Neural crest cell (in vitro differentiated cells): ENCODE results near the gene PIAS1. TPM values are rescaled to one million over a fixed set of nuclear protein-coding genes. Genes with fewer than 3 reads are reported as not detected.

ENCODE experiments used
- DNase-seq: peaks from one replicate; pipeline ENCODE4 v3.0.0; 2021; ENCODE audit warnings: low read depth, mixed read lengths, low spot score
- H3K27ac Mint-ChIP-seq: one replicate; pipeline ENCODE4 v1.8.0; 2021; ENCODE audit warnings: mild to moderate bottlenecking, mixed read lengths; ENCODE audit not compliant: unreplicated experiment
- H3K27me3 Mint-ChIP-seq: 2 replicates; pipeline ENCODE4 v1.8.0; 2021; ENCODE audit warnings: low read depth, mild to moderate bottlenecking, mixed read lengths
- H3K36me3 Mint-ChIP-seq: 2 replicates; pipeline ENCODE4 v1.8.0; 2021; ENCODE audit warnings: low read depth, mild to moderate bottlenecking, mixed read lengths
- H3K4me1 Mint-ChIP-seq: 2 replicates; pipeline ENCODE4 v1.8.0; 2021; ENCODE audit warnings: mixed read lengths
- H3K4me3 Mint-ChIP-seq: one replicate; pipeline ENCODE4 v1.8.0; 2021; ENCODE audit warnings: mild to moderate bottlenecking, mixed read lengths
- H3K9me3 Mint-ChIP-seq: 2 replicates; pipeline ENCODE4 v1.8.0; 2021; ENCODE audit warnings: mixed read lengths
- total RNA-seq: library from RNA; stranded (reverse); gene quantifications from 2 replicates; pipeline ENCODE4 v1.2.1, GENCODE V29; 2021
- TF ChIP-seq, protein P1 (sequence below): fragments of 200-600 bp; sonication (generic); conservative IDR thresholded peaks from 2 replicates; pipeline ENCODE4 v1.5.0; 2021; ENCODE audit warnings: antibody characterized with exemption, mild to moderate bottlenecking

The PIAS1 gene
- total RNA-seq, 1 donor from 2014 or later = 41.3 TPM

GRCh38 chr15:68203956-68204355 is 149.8 kb downstream of the PIAS1 start:
- Mint-ChIP-seq H3K36me3 (peaks cover 3% of the 10 kb centered on the region), H3K4me1 (peaks cover 16% of the 10 kb centered on the region), H3K9me3 (no peaks in the 10 kb centered on the region), H3K27me3 (no peaks in the 10 kb centered on the region), H3K4me3 (no peak overlapping the region), H3K27ac (no peak overlapping the region)
- DNase-seq = no peak
- TF ChIP-seq, protein P1, sequence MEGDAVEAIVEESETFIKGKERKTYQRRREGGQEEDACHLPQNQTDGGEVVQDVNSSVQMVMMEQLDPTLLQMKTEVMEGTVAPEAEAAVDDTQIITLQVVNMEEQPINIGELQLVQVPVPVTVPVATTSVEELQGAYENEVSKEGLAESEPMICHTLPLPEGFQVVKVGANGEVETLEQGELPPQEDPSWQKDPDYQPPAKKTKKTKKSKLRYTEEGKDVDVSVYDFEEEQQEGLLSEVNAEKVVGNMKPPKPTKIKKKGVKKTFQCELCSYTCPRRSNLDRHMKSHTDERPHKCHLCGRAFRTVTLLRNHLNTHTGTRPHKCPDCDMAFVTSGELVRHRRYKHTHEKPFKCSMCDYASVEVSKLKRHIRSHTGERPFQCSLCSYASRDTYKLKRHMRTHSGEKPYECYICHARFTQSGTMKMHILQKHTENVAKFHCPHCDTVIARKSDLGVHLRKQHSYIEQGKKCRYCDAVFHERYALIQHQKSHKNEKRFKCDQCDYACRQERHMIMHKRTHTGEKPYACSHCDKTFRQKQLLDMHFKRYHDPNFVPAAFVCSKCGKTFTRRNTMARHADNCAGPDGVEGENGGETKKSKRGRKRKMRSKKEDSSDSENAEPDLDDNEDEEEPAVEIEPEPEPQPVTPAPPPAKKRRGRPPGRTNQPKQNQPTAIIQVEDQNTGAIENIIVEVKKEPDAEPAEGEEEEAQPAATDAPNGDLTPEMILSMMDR = no peak

- Mint-ChIP-seq H3K27ac (no peak overlapping the region), H3K4me3 (no peak overlapping the region), H3K36me3 (peaks cover 3% of the 10 kb centered on the region), H3K27me3 (no peaks in the 10 kb centered on the region), H3K9me3 (no peaks in the 10 kb centered on the region), H3K4me1 (peaks cover 16% of the 10 kb centered on the region)
- TF ChIP-seq, protein P1 = no peak
- DNase-seq = no peak
These were observed 150.2 kb downstream of the PIAS1 start for GRCh38 chr15:68204361-68204760.

DNA sequence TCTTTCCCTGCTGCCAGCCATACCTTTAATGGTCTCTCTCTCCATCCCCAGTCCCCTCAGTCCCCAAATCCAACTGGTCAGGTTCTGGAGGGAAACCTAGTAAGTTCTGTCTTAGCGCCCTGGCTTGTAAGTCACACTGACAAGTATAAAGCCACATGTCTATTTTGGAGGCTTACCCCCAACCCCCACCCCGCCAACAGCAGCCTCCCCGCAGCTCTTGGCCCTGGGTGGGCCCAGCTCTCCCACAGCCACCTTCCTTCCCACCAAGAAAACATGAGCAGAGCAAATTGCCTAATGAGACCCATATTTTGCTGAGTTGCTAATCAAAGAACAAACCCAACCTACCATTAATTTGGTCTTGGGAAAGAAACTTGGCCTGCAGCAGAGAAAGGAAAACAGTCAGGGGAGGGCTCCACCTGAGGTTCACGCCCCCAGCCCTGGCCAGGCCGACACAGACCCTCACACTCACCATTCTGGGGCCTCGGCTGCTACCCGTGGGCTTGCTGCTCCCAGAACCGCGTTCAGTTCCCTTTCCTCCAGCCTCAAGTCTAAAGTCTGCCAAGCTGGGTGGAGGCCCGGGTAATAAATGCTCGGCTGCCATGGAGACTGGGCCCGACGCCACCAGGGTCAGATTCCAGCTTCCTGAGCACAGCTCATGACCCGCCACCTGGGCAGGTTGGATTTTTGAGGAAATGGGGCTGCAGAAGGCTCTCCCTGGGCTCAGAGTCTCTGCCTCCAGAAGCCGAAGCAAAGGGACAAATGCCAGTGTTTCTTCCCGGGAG is 150.9 kb downstream of the PIAS1 start, which contains the start of gene CALML4:
TSS of gene CALML4 (minus strand) at position 557 of the 782 bp plus-strand sequence. CDS start at position 472, 85 bp downstream.
- TF ChIP-seq, protein P1 = no peak
- DNase-seq = no peak
- Mint-ChIP-seq H3K27ac (no peak within 1 kb of the TSS), H3K4me1 (peaks cover 12% of the 10 kb centered on the region), H3K36me3 (no peaks in the 10 kb centered on the region), H3K27me3 (no peaks in the 10 kb centered on the region), H3K4me3 (no peak within 1 kb of the TSS), H3K9me3 (no peaks in the 10 kb centered on the region)

DNA sequence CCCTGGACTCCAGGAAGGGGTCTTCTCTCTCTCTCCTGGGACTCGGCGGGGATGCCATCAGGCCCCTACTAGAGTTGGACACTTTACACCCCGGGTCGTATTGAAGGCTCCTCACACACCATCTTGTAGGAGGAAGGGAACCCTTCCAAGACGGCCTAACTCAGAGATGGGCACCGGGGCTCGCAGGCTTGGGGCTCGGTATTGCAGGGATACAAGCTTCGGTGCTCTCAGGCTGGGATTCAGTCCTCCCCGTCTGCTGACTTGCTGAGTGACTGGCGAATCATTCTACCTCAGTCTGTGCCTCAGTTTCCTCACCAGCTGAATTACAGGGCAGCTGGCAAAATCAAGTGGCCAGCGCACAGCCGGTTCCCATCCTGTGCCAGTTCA is 151.4 kb downstream of the PIAS1 start:
- H3K36me3 Mint-ChIP-seq = no peaks in the 10 kb centered on the region
- H3K4me1 Mint-ChIP-seq = peaks cover 12% of the 10 kb centered on the region
- DNase-seq = no peak
- no peaks in the 10 kb centered on the region for H3K9me3 Mint-ChIP-seq
- H3K27ac Mint-ChIP-seq = no peak overlapping the region
- no peak overlapping the region for H3K4me3 Mint-ChIP-seq
- no peaks in the 10 kb centered on the region for H3K27me3 Mint-ChIP-seq
- TF ChIP-seq, protein P1 = no peak

- Mint-ChIP-seq H3K27ac (no peak overlapping the region), H3K4me1 (peaks cover 12% of the 10 kb centered on the region), H3K4me3 (no peak overlapping the region), H3K27me3 (no peaks in the 10 kb centered on the region), H3K9me3 (no peaks in the 10 kb centered on the region), H3K36me3 (no peaks in the 10 kb centered on the region)
- TF ChIP-seq, protein P1 = no peak
- DNase-seq = no peak
These were observed 151.9 kb downstream of the PIAS1 start for GRCh38 chr15:68205954-68206539.
